Heart right ventricle (tissue), 16 donors: Measurements from ENCODE around the gene ANAPC10. TPM values are rescaled to one million over a fixed set of nuclear protein-coding genes. Genes with fewer than 3 reads are reported as not detected.

ENCODE experiments used
- ATAC-seq, 8 donors: fragments of 200-7000 bp; cut with Tn5 transposase; one replicate each; pipeline ENCODE4 v1.9.1; 2020; ENCODE audit warnings: mild to moderate bottlenecking in 8 of 8, moderate library complexity in 8 of 8, moderate number of reproducible peaks in 1 of 8
- DNase-seq, 2 donors: peaks; one replicate each; pipeline ENCODE4 v3.0.0-alpha.2; 2020
- H3K27ac ChIP-seq, 10 donors: fragments of 200-600 bp; sonication (generic) in 2 of 10; one replicate each; pipeline versions ENCODE4 v1.5.0 to v1.8.0; 2020 to 2022; ENCODE audit warnings: mild to moderate bottlenecking in 3 of 10
- H3K27me3 ChIP-seq, 7 donors: fragments of 200-600 bp; one replicate each; pipeline ENCODE4 v1.8.0; 2021 to 2022; ENCODE audit warnings: mild to moderate bottlenecking in 2 of 7
- H3K36me3 ChIP-seq, 9 donors: fragments of 200-600 bp; sonication (generic) in 1 of 9; one replicate each; pipeline versions ENCODE4 v1.5.0 to v1.8.0; 2020 to 2022; ENCODE audit warnings: mild to moderate bottlenecking in 2 of 9
- H3K4me1 ChIP-seq, 9 donors: fragments of 200-600 bp; sonication (generic) in 1 of 9; one replicate each; pipeline versions ENCODE4 v1.5.0 to v1.8.0; 2020 to 2022; ENCODE audit warnings: mild to moderate bottlenecking in 4 of 9
- H3K4me3 ChIP-seq, 10 donors: fragments of 200-600 bp; sonication (generic) in 2 of 10; one replicate each; pipeline versions ENCODE4 v1.5.0 to v1.8.0; 2020 to 2022; ENCODE audit warnings: mild to moderate bottlenecking in 7 of 10, moderate library complexity in 2 of 10
- H3K9me3 ChIP-seq, 11 donors: fragments of 200-600 bp in 10 of 11; sonication (generic) in 2 of 11; one replicate each; pipeline versions ENCODE4 v1.5.0 to v1.8.0; 2013 to 2022; ENCODE audit warnings: mild to moderate bottlenecking in 2 of 11, control low read depth in 1 of 11, moderate library complexity in 1 of 11
- WGBS, 2 donors: extraction: QIAGEN DNeasy Blood & Tissue Kit; methylation state at CpG; one replicate each; pipeline ENCODE4 v1.1.7; 2013; ENCODE audit warnings: inconsistent platforms in 1 of 2; 5-methylcytosine and 5-hydroxymethylcytosine counted together
- intact Hi-C, 10 donors: fragments of 100-400 bp; cut with DNase I; formaldehyde crosslinking; loops; one replicate each; pipeline versions ENCODE4 v1.11.1 to v1.14.2; 2022
- polyA plus RNA-seq, 2 donors: library from polyadenylated mRNA; stranded (reverse); fragments of 200-250 nt; gene quantifications; one replicate each; pipeline ENCODE4 v1.2.3, GENCODE V29; 2013
- total RNA-seq, 10 donors: library from RNA; stranded (reverse); fragmentation: NEBNext Ultra II Directional in 3 of 10; extraction: Animal tissue kit (Norgen Biotek cat#: 25700) in 3 of 10; gene quantifications; one replicate each; pipeline versions ENCODE4 v1.2.1 to v1.2.4, GENCODE V29; 2021 to 2023
- TF ChIP-seq, protein P1 (sequence below), 9 donors: fragments of 200-600 bp; sonication (generic) in 2 of 9; IDR thresholded peaks; one replicate each; pipeline versions ENCODE4 v1.5.0 to v1.8.0; 2021 to 2022; ENCODE audit warnings: antibody characterized with exemption in 9 of 9, mild to moderate bottlenecking in 5 of 9, moderate library complexity in 1 of 9
- donor health status: Arrhythmogenic right ventricular cardiomyopathy.
- donor health status: ischemic (EF 13 %, LVEDD 7.1; RV severe dilation, severe dysfunction).
- donor health status: healthy with polysubstance abuse.
- donor health status: DM: no; HTN: yes; CAD: no.
- donor health status: DM: no; HTN: no; CAD: no.
- donor health status: ischemic (EF 25% LVEDD 6.9; RV normal size, moderate dysfunction).
- donor health status: ischemic (EF 25% LVEDD 5.7; RV mildly dilated, moderate dysfunction).
- donor health status: healthy.
- donor health status: DM: yes; HTN: yes; CAD: no.
- donor health status: Ischemic cardiomyopathy.
- donor health status: ischemic (EF 35%, LVEDD 5.7; RV mildly dilated, moderate dysfunction).
- donor health status: nonischemic (EF 11% LVEDD 7.7; RV severe dilation, severe dysfunction).
- donor health status: DM: yes; HTN: yes; CAD: no.
- donor health status: PGD.
- donor health status: ischemic (EF 29% LVEDD 5.4; RV normal size, mild dysfunction).
- donor health status: nonischemic (EF 23%, LVEDD 6.1; RV moderate dilation, normal function).

Gene ANAPC10
- total and polyA plus RNA-seq, 12 donors = 10.3 to 23.0 (median 14.6) TPM

DNA sequence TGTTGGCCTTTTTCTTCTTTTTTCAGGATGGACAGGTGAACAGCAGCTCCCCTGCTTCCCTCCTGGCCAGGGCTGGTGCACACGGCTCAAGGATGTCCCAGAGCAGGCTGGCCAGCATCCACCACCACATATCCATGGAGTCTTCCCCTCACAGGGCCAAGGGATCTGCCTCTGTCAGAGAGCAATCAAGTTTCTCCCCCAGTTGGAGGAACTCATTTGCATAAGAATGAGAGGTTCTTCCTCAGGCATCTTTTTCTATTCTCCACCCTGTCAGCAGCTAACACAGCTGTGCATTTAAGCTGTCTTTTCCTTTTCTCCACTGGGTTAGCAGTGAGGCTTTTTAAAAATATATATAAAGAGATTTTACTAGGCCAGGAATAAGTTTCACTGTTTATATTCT, 143.8 kb downstream of the ANAPC10 start:
- TF ChIP-seq, protein P1, sequence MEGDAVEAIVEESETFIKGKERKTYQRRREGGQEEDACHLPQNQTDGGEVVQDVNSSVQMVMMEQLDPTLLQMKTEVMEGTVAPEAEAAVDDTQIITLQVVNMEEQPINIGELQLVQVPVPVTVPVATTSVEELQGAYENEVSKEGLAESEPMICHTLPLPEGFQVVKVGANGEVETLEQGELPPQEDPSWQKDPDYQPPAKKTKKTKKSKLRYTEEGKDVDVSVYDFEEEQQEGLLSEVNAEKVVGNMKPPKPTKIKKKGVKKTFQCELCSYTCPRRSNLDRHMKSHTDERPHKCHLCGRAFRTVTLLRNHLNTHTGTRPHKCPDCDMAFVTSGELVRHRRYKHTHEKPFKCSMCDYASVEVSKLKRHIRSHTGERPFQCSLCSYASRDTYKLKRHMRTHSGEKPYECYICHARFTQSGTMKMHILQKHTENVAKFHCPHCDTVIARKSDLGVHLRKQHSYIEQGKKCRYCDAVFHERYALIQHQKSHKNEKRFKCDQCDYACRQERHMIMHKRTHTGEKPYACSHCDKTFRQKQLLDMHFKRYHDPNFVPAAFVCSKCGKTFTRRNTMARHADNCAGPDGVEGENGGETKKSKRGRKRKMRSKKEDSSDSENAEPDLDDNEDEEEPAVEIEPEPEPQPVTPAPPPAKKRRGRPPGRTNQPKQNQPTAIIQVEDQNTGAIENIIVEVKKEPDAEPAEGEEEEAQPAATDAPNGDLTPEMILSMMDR (IDR thresholded peaks at IDR 0.05) = no peak
- H3K36me3 ChIP-seq = no peaks in the 10 kb centered on the region
- WGBS, 2 donors = 82% methylated on average over 1 of the region's 1 CpG
- ATAC-seq (no peak), DNase-seq (no peak)
- H3K27me3 ChIP-seq = no peaks in the 10 kb centered on the region
- intact Hi-C loops = no loop called here
- peaks cover 0 to 68% (median 39%) of the 10 kb centered on the region in 11 donors for H3K9me3 ChIP-seq
- no peak overlapping the region for H3K27ac ChIP-seq
- H3K4me1 ChIP-seq = no peaks in the 10 kb centered on the region
- no peak overlapping the region for H3K4me3 ChIP-seq

DNA sequence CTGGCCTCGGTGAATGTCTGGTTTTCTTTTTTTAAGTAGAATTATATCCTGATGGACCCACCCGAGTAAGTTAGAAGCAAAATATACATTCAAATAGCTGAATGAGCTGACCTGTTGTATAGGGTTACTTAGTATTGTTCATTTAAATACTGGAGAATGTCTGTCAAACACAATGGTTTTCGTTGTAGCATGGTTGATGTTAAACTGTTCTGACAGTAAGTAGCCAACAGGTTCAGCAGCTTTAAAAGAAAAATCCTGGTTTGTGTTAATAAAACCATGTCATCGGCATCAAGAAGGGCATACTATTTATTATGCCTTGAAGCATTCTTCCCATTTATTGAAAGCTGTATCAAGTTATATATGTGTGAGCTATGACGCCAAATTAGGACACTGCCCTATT, 149.6 kb downstream of the ANAPC10 start:
- Histone ChIP-seq H3K27ac (no peak overlapping the region), H3K36me3 (no peaks in the 10 kb centered on the region), H3K9me3 (peaks cover 0 to 25% (median 8%) of the 10 kb centered on the region in 11 donors), H3K27me3 (no peaks in the 10 kb centered on the region), H3K4me1 (no peaks in the 10 kb centered on the region), H3K4me3 (no peak overlapping the region)
- TF ChIP-seq, protein P1 (IDR thresholded peaks at IDR 0.05) = no peak
- intact Hi-C loops = no loop called here
- ATAC-seq (no peak), DNase-seq (no peak)
- WGBS, 2 donors = 74 to 78% methylated on average over 5 of the region's 5 CpGs

DNA sequence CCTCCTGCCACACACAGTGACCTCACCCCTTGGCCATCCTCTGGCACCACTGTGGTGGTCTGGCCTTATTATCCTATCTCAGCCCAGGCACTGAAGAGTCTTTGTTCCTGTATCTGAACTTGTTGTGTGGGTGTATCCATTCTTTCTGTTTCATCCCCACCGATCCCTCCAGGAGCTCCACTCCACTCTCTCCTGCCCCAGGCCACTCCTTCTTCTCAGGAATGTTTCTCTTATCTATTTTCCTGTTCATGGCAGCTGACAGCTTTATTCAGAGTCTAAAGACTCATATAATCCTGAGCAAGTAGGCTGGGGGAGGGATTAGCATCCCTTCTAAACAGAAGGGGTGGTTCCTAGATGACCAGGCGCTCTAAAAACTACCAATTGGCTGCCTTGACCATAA, 150.0 kb downstream of the ANAPC10 start:
- H3K4me1 ChIP-seq = no peaks in the 10 kb centered on the region
- peaks cover 0 to 25% (median 8%) of the 10 kb centered on the region in 11 donors for H3K9me3 ChIP-seq
- TF ChIP-seq, protein P1 (IDR thresholded peaks at IDR 0.05) = no peak
- H3K36me3 ChIP-seq = no peaks in the 10 kb centered on the region
- H3K4me3 ChIP-seq = no peak overlapping the region
- 52% methylated on average over 2 of the region's 2 CpGs for WGBS, 2 donors
- H3K27ac ChIP-seq = no peak overlapping the region
- no peak for ATAC-seq
- intact Hi-C loops = no loop called here
- no peaks in the 10 kb centered on the region for H3K27me3 ChIP-seq
- no peak for DNase-seq

Other genes with a start within 250 kb of the ANAPC10 start
- gene ABCE1, start 115 bp upstream of the ANAPC10 start, total RNA-seq = 10 to 100 TPM; 26.0 to 49.0 (median 33.7) TPM
- 10 to 100 TPM; 14.6 to 25.0 TPM for gene ABCE1, start 115 bp upstream of the ANAPC10 start, polyA plus RNA-seq
- gene OTUD4, start 82.4 kb upstream of the ANAPC10 start, total RNA-seq = 10 to 100 TPM; 22.5 to 36.7 (median 26.9) TPM
- 10 to 100 TPM in 1 of 2 donors, 1 to 10 TPM in 1; 9.3 to 13.2 TPM for gene OTUD4, start 82.4 kb upstream of the ANAPC10 start, polyA plus RNA-seq